22Rv1 (cell line): ENCODE results near the gene ZNF423.

Source experiments
- CTCF ChIP-seq: fragments of 450-650 bp; IDR thresholded peaks from 2 replicates; pipeline ENCODE4 v1.5.1; 2017; ENCODE audit warnings: mild to moderate bottlenecking
- ZFX ChIP-seq: fragments of 450-650 bp; IDR thresholded peaks from 2 replicates; pipeline ENCODE4 v1.6.1; 2017; ENCODE audit warnings: antibody characterized with exemption, borderline replicate concordance

DNA sequence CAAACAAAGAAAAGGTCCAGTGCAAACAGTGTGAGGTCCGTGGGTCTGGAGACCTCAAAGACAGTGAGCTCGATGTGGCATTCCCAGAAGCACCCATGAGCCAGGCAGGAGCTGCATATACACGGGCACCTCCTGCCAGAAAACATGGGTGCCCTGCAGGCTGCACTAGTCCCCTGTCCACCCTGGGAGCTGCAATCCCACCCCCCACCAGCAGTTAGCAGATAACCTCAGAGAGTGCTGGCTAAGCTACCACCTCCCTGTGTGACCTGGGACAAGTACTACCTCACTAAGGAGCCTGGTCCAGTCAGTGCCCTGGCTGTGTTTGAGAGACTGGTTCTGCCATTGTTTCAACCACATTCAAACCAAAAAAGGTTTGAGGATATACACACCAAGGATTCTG lies 135.7 kb downstream of the ZNF423 start:
- TF ChIP-seq CTCF (no peak), ZFX (no peak)
